Mucosa of descending colon (tissue), 3 donors: Measurements from ENCODE around the gene UVRAG. TPM values are rescaled to one million over a fixed set of nuclear protein-coding genes. Genes with fewer than 3 reads are reported as not detected.

ENCODE experiments used
- ATAC-seq: fragments of 200-7000 bp; cut with Tn5 transposase; one replicate; pipeline ENCODE4 v1.9.1; 2020; ENCODE audit warnings: mild to moderate bottlenecking, moderate library complexity
- DNase-seq, 3 donors: peaks; one replicate each; pipeline ENCODE4 v3.0.0-alpha.2; 2020
- H3K36me3 ChIP-seq: fragments of 200-600 bp; one replicate; pipeline ENCODE4 v1.8.0; 2021; ENCODE audit warnings: low read depth, mild to moderate bottlenecking
- H3K4me1 ChIP-seq: fragments of 200-600 bp; one replicate; pipeline ENCODE4 v1.8.0; 2021; ENCODE audit warnings: low read depth, mild to moderate bottlenecking
- H3K4me3 ChIP-seq: fragments of 200-600 bp; one replicate; pipeline ENCODE4 v1.8.0; 2021; ENCODE audit warnings: mild to moderate bottlenecking
- H3K9me3 ChIP-seq: fragments of 200-600 bp; one replicate; pipeline ENCODE4 v1.8.0; 2021; ENCODE audit warnings: mild to moderate bottlenecking
- intact Hi-C, 2 donors: fragments of 100-400 bp; cut with DNase I in 1 of 2; cut with micrococcal nuclease in 1 of 2; formaldehyde crosslinking; loops; one replicate each; pipeline versions ENCODE4 v1.11.0 to v1.11.1; 2022; cut with DNase I, micrococcal nuclease
- total RNA-seq, 3 donors: library from RNA; stranded (reverse); fragmentation: NEBNext Ultra II Directional in 2 of 3; extraction: Animal tissue kit (Norgen Biotek cat#: 25700) in 2 of 3; gene quantifications; one replicate each; pipeline versions ENCODE4 v1.2.1 to v1.2.4, GENCODE V29; 2021 to 2023
- TF ChIP-seq, protein P1 (sequence below): fragments of 200-600 bp; IDR thresholded peaks from one replicate; pipeline ENCODE4 v1.8.0; 2022; ENCODE audit warnings: antibody characterized with exemption, mild to moderate bottlenecking
- donor health status: DM: no; HTN: no; CAD: no; lungs with moderate emphysema.
- donor health status: DM: no; HTN: no; CAD: no.
- donor health status: DM: no; HTN: yes; CAD: no.

The UVRAG gene
- total RNA-seq, 3 donors from 2014 or later = 14.9 to 37.1 (median 16.9) TPM

DNA sequence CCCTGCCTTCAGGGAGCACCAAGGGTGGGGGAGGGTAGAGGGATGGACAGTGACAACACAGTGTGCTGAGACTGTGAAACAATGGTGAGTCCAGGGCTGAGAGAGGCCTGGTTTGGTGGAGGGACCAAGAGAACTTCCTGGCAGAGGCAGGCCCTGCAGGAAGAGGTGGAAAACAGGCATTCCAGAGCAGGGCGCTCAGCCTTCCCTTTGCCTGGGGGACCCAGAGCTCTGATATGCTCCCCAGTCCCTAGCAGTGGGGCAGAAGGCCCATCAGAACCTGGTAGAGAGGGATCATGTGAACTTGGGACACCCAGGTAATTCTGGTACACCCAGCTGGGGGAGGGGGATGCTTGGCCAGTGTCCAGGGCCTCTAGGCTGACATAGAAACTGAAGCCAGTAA, 17.2 kb upstream of the UVRAG start:
- H3K9me3 ChIP-seq = no peaks in the 10 kb centered on the region
- TF ChIP-seq, protein P1, sequence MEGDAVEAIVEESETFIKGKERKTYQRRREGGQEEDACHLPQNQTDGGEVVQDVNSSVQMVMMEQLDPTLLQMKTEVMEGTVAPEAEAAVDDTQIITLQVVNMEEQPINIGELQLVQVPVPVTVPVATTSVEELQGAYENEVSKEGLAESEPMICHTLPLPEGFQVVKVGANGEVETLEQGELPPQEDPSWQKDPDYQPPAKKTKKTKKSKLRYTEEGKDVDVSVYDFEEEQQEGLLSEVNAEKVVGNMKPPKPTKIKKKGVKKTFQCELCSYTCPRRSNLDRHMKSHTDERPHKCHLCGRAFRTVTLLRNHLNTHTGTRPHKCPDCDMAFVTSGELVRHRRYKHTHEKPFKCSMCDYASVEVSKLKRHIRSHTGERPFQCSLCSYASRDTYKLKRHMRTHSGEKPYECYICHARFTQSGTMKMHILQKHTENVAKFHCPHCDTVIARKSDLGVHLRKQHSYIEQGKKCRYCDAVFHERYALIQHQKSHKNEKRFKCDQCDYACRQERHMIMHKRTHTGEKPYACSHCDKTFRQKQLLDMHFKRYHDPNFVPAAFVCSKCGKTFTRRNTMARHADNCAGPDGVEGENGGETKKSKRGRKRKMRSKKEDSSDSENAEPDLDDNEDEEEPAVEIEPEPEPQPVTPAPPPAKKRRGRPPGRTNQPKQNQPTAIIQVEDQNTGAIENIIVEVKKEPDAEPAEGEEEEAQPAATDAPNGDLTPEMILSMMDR = no peak
- intact Hi-C loops = no loop called here

DNA sequence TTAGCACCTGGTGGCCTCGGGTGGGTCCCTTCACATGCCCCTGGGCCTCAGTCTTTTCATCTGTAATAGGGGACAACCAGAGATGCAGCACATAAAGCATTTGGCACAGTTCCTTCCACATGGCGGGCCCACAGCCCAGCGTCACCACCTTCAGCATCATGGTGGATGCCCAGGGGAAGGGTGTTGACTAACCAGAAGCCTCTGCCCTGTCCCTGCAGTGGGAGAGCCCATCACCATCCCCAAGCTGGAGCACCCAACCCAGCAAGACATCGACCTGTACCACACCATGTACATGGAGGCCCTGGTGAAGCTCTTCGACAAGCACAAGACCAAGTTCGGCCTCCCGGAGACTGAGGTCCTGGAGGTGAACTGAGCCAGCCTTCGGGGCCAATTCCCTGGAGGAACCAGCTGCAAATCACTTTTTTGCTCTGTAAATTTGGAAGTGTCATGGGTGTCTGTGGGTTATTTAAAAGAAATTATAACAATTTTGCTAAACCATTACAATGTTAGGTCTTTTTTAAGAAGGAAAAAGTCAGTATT, 14.8 kb upstream of the UVRAG start:
- ATAC-seq (no peak), DNase-seq (no peak)
- Histone ChIP-seq H3K4me1 (no peaks in the 10 kb centered on the region), H3K9me3 (no peaks in the 10 kb centered on the region), H3K36me3 (no peaks in the 10 kb centered on the region), H3K4me3 (no peak overlapping the region)
- intact Hi-C loops = loop anchor here (5.0 kb wide), 2 partner anchors 67 to 72 kb away; no protein-coding TSS in a partner anchor
- TF ChIP-seq, protein P1 = no peak

More for the DNA sequence above, 17.2 kb upstream of the UVRAG start:
- no peak for ATAC-seq
- H3K4me1 ChIP-seq = no peaks in the 10 kb centered on the region
- H3K4me3 ChIP-seq = no peak overlapping the region
- no peak for DNase-seq
- no peaks in the 10 kb centered on the region for H3K36me3 ChIP-seq

DNA sequence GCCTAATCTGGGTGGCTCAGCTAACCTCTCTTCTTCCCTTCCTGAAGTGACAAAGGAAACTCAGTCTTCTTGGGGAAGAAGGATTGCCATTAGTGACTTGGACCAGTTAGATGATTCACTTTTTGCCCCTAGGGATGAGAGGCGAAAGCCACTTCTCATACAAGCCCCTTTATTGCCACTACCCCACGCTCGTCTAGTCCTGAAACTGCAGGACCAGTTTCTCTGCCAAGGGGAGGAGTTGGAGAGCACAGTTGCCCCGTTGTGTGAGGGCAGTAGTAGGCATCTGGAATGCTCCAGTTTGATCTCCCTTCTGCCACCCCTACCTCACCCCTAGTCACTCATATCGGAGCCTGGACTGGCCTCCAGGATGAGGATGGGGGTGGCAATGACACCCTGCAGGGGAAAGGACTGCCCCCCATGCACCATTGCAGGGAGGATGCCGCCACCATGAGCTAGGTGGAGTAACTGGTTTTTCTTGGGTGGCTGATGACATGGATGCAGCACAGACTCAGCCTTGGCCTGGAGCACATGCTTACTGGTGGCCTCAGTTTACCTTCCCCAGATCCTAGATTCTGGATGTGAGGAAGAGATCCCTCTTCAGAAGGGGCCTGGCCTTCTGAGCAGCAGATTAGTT, 14.2 kb upstream of the UVRAG start:
- ATAC-seq (no peak), DNase-seq (no peak)
- H3K4me1 ChIP-seq = no peaks in the 10 kb centered on the region
- intact Hi-C loops = loop anchor here (5.0 kb wide), 2 partner anchors 66 to 71 kb away; no protein-coding TSS in a partner anchor
- H3K36me3 ChIP-seq = no peaks in the 10 kb centered on the region
- TF ChIP-seq, protein P1 = no peak
- H3K4me3 ChIP-seq = no peak overlapping the region
- H3K9me3 ChIP-seq = no peaks in the 10 kb centered on the region

DNA sequence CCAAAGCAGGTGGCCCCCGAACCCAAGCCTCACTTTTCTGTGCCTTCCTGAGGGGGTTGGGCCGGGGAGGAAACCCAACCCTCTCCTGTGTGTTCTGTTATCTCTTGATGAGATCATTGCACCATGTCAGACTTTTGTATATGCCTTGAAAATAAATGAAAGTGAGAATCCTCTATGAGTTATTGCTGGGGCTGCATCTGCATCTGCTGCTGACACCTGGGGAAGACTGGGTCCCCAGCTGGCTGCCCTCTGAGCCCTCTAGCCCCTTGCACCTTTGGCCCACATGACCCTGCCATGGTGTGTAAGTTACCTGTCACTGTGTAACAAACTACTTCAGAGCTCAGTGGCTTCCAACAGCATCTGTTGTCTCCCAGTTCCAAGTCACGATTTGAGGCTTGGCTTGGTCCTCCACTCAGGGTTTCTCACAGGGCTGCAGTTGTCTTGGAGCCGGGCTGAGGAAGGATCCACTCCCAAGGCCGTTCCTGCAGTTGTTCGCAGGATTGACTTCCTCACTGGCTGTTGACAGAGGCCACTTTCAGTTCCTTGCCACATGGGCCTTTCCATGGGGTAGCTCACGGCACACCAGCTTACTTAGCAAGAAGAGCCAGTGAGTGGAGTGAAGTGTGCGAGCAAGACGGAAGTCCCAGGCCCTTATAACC, 13.5 kb upstream of the UVRAG start:
- no peaks in the 10 kb centered on the region for H3K9me3 ChIP-seq
- H3K4me1 ChIP-seq = no peaks in the 10 kb centered on the region
- H3K36me3 ChIP-seq = no peaks in the 10 kb centered on the region
- H3K4me3 ChIP-seq = no peak overlapping the region
- ATAC-seq (peak; percentile 30), DNase-seq (peak in 1 of 3 donors; percentile 16)
- TF ChIP-seq, protein P1 = no peak
- intact Hi-C loops = loop anchor here (5.0 kb wide), 2 partner anchors 66 to 71 kb away; no protein-coding TSS in a partner anchor

DNA sequence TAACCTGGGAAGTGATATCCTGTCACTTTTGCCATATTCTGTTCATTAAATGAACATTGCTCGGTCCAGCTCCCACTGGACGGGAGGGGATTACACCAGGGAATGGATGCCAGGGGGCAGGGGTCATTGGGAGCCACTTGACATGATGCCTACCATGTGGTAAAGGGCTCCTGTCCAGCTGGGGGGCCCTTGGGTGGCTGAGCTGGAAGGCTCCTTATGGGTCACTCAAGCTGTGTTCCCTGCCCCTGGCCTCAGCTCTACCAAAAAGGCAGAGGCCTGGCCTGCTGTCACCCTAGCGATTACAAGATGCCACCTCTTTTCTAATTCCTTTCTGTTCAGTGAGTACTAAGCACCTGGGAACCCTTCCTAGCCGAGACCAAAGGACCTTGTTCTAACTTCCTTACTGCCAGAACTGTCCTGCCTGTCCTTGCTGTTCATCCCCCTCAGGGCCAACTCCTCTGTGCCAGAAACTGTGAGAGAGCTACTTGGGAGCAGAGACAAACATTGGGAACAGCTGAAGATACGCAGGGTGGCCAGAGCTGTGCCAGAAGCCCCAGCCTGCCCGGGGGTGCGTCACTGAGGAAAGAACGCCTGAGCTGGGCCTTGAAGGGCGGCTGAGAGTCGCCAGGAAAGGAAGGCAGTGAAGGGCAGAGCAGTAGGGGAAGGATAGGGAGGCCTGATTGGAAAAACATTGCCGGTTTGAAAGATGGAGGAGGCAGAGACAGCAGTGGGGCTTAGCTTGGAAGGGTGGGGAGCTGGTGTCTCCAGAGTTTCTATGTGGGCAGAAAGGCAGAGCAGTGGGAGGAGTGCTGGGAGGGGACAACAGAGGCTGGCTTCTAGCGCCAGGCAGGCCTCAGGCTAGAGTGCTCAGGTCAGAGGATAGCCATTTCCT, 12.7 kb upstream of the UVRAG start:
- ATAC-seq (no peak), DNase-seq (no peak)
- H3K4me3 ChIP-seq = no peak overlapping the region
- H3K9me3 ChIP-seq = no peaks in the 10 kb centered on the region
- no peaks in the 10 kb centered on the region for H3K36me3 ChIP-seq
- intact Hi-C loops = loop anchor here (5.0 kb wide), 2 partner anchors 65 to 70 kb away; no protein-coding TSS in a partner anchor
- H3K4me1 ChIP-seq = no peaks in the 10 kb centered on the region
- TF ChIP-seq, protein P1 = no peak
